T follicular helper cell (primary cell): Measurements from ENCODE around the gene UBXN2A.
"Not testable (repeated sequence)": the region's sequence is repeated elsewhere in the genome, so short reads cannot be mapped to it uniquely, and the experiment has no call there.

Experiments used
- DNase-seq: peaks from one replicate; pipeline ENCODE4 v3.0.0-alpha.2; 2020; ENCODE audit warnings: low read depth

Gene UBXN2A

GRCh38 chr2:23941644-23942043 lies 1.4 kb downstream of the UBXN2A start:
- DNase-seq = no peak

- no peak for DNase-seq
Observed at GRCh38 chr2:23943666-23944065, 3.4 kb downstream of the UBXN2A start.

- DNase-seq = no peak
Observed at GRCh38 chr2:23944527-23944926, 4.3 kb downstream of the UBXN2A start.

- DNase-seq = no peak
Observed at GRCh38 chr2:23944976-23945375, 4.7 kb downstream of the UBXN2A start.

- DNase-seq = no peak
Observed at GRCh38 chr2:23947350-23947749, 7.1 kb downstream of the UBXN2A start.

- not testable (repeated sequence) for DNase-seq
Observed at GRCh38 chr2:23952558-23952957, 12.3 kb downstream of the UBXN2A start.

GRCh38 chr2:23953625-23954024 lies 13.4 kb downstream of the UBXN2A start:
- no peak for DNase-seq

- no peak for DNase-seq
Observed at GRCh38 chr2:23954325-23955014, 14.2 kb downstream of the UBXN2A start.

GRCh38 chr2:23967846-23968245 lies 27.6 kb downstream of the UBXN2A start:
- no peak for DNase-seq

GRCh38 chr2:23976883-23977282 lies 36.6 kb downstream of the UBXN2A start:
- no peak for DNase-seq

- no peak for DNase-seq
Observed at GRCh38 chr2:23988371-23988770, 48.1 kb downstream of the UBXN2A start.

- DNase-seq = no peak
Observed at GRCh38 chr2:23992931-23993330, 52.7 kb downstream of the UBXN2A start.

GRCh38 chr2:23993736-23994269 lies 53.5 kb downstream of the UBXN2A start:
- no peak for DNase-seq

GRCh38 chr2:23994567-23994966 lies 54.3 kb downstream of the UBXN2A start:
- DNase-seq = no peak

- DNase-seq = no peak
Observed at GRCh38 chr2:24007693-24008092, 67.4 kb downstream of the UBXN2A start.

- DNase-seq = no peak
Observed at GRCh38 chr2:24008672-24009366, 68.6 kb downstream of the UBXN2A start.

- no peak for DNase-seq
Observed at GRCh38 chr2:24009367-24009679, 69.1 kb downstream of the UBXN2A start.

- no peak for DNase-seq
Observed at GRCh38 chr2:24009680-24010476, 69.6 kb downstream of the UBXN2A start, which contains the start of gene MFSD2B. MFSD2B (plus strand) TSS chr2:24010085; CDS start chr2:24010097, 12 bp downstream.

- no peak for DNase-seq
Observed at GRCh38 chr2:24010477-24011249, 70.4 kb downstream of the UBXN2A start.

- DNase-seq = no peak
Observed at GRCh38 chr2:24011250-24012104, 71.2 kb downstream of the UBXN2A start.
